ENCODE results near the gene NCOA7.
"Not testable (repeated sequence)": the region's sequence is repeated elsewhere in the genome, so short reads cannot be mapped to it uniquely, and the experiment has no call there.

NCOA7 gene

GRCh38 chr6:125924697-125925358 lies 134.1 kb downstream of the NCOA7 start:
- no peak for DNase-seq

GRCh38 chr6:125926711-125927110 lies 136.0 kb downstream of the NCOA7 start:
- no peak for DNase-seq

- DNase-seq = no peak
Observed at GRCh38 chr6:125927761-125928160, 137.0 kb downstream of the NCOA7 start.

- DNase-seq = no peak
Observed at GRCh38 chr6:125930765-125931418, 140.1 kb downstream of the NCOA7 start.

GRCh38 chr6:125931733-125932450 lies 141.1 kb downstream of the NCOA7 start:
- no peak for DNase-seq

- no peak for DNase-seq
Observed at GRCh38 chr6:125932451-125932795, 141.7 kb downstream of the NCOA7 start.

GRCh38 chr6:125935520-125935919 lies 144.8 kb downstream of the NCOA7 start:
- not testable (repeated sequence) for DNase-seq

- no peak for DNase-seq
Observed at GRCh38 chr6:125939026-125939425, 148.3 kb downstream of the NCOA7 start.

GRCh38 chr6:125939791-125940190 lies 149.0 kb downstream of the NCOA7 start:
- no peak for DNase-seq

GRCh38 chr6:125940247-125941041 lies 149.7 kb downstream of the NCOA7 start:
- DNase-seq = no peak

GRCh38 chr6:125942672-125943527 lies 152.1 kb downstream of the NCOA7 start:
- DNase-seq = no peak

GRCh38 chr6:125943528-125944433 lies 153.0 kb downstream of the NCOA7 start:
- no peak for DNase-seq

GRCh38 chr6:125944434-125944816 lies 153.7 kb downstream of the NCOA7 start:
- peak; percentile 68 for DNase-seq

GRCh38 chr6:125944896-125945295 lies 154.1 kb downstream of the NCOA7 start:
- DNase-seq = no peak

- no peak for DNase-seq
Observed at GRCh38 chr6:125945378-125946141, 154.8 kb downstream of the NCOA7 start.

- DNase-seq = no peak
Observed at GRCh38 chr6:125947615-125948014, 156.9 kb downstream of the NCOA7 start.

- DNase-seq = no peak
Observed at GRCh38 chr6:125948455-125948854, 157.7 kb downstream of the NCOA7 start.

GRCh38 chr6:125949069-125949468 lies 158.3 kb downstream of the NCOA7 start:
- no peak for DNase-seq

GRCh38 chr6:125950293-125950692 lies 159.5 kb downstream of the NCOA7 start:
- DNase-seq = no peak

GRCh38 chr6:125950716-125951115 lies 160.0 kb downstream of the NCOA7 start:
- DNase-seq = not testable (repeated sequence)
